NCI-H2227 treated with DMSO at 0.1 percent for 48 hours (cell line): ENCODE data around the gene PPP3CA.

Experiments
- DNase-seq: peaks from one replicate; lab custom pipeline; 2025; lab: John Stamatoyannopoulos, UW

Gene PPP3CA

DNA sequence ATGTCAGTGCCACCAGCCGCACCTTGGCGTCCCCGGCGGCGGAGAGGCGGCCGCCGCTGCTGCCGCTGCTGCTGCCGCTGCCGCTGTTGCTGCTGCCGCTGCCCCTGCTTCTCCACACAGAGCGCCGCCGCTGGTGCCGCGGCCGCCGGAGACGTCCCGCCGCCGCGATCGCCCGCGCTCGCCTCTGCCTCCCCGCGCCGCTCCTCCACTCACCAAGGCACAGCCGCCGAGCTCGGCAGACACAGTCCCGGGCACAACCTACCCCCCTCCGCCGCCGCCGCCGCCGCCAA lies at the start of gene PPP3CA:
Gene PPP3CA, minus strand, starts transcription at position 260 of the 290 bp plus-strand sequence.
- DNase-seq: no peak

DNA sequence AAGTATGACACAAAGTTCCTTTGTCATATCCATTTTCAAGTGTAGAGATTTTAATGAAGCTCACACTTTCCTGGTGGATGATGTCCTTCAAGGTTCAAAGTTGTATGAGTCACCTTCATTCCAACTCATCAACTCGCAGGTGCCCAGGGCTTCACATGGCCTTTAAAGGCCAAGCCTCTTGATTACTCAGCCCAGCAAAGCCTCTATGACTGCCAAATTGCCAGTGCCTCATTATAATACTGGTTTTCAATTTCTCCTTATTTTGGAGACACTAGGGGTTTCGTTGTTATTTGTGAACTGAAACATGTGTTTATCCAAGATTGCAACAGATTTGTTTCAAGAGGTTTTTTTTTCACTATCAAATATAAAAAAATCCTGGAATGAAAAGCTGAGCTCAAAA lies 45.9 kb upstream of the PPP3CA start:
- no peak for DNase-seq

DNA sequence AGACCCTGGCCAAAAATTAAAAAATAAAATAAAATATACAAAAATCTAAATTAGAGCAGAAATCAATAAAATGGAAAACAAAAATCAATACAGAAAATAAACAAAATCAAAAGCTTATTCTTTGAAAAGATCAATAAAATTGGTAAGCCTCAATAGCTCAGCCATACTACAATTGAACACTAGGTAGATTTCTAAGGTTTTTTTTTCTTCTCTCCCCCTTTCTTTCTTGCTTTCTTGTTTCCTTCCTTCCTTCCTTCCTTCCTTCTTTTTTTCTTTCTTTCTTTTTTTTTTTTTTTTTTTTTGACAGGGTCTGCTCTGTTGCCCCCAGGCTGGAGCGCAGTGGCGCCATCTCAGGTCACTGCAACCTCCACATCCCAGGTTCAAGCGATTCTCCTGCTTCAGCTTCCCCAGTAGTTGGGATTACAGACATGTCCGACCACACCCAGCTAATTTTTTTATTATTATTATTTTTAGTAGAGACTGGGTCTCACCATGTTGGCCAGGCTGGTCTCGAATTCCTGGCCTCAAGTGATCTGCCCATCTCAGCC lies 23.4 kb upstream of the PPP3CA start:
- no peak for DNase-seq

DNA sequence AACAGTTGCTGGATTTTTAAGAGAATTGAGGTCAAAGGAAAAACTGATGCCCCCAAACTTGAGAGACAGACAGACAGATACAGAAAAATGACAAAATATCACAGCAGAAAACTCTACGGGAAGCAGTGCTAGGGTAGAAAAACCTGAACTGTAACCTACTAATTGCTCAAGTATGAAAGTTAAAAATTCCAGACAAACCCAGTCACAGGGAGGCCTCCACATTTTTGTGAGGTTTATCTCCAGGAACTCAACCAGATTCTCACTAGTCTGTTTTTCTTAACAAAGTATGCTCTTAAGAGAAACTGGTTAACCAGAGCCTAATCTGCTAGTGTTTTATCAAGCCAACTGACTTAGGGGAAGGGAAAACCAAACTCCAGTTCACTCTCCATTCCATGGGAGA lies 19.9 kb upstream of the PPP3CA start:
- no peak for DNase-seq

DNA sequence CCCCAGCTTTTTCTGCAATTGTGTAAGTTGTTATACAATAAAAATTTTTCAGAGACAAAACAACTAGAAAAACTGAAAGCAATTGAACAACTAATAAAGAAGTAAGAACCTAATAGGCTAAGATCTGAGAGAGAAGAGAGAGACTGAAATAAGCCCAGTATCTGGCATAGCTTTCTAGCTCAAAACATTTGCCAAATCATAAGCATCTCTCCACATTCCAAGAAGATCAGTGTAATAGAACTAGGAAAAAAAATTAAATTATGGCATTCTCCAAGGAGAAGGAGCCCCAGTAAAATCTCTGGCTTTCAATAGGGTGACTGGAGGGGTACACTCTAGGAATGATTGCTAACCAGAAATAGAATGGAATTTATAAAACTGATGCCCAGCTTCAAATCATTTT lies 19.0 kb upstream of the PPP3CA start:
- DNase-seq: no peak

DNA sequence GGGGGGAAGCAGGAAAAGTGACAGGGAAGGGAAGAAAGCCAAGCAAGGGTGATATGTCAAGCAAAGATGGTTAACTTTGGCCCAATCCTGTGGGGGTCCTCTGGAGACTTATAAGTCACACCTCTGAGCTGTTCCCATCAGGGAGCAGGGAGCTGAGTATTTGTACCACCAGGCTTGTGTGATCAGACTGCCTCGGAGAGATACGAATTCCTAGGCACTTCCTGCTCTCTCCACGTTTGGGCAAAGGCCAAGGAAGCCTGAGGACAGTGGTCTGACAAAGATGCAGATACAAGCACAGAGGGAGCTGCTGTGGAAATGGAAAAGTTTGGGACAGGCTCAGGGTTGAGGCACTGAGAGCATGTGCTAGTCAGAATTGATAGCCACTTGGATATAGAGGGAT lies 10.4 kb upstream of the PPP3CA start:
- DNase-seq: no peak

DNA sequence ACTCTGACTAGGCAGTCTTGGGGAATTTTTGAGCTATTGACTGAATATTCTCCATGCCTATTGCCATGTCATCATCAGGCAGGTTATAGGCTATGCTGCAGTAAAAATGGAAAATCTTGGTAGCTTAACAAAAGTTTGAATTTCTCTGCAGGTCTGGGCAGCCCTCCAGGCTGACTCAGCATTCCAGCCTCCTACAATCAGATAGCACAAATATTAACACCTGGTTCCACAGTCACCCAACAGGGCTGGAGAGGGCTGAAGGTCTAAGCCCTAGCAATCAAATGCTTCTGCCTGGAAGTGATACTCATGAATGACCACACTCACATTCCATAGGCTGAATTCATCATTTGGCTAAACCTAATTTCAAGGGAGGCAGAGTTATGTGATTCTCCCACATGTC lies 9.6 kb upstream of the PPP3CA start:
- DNase-seq: no peak

DNA sequence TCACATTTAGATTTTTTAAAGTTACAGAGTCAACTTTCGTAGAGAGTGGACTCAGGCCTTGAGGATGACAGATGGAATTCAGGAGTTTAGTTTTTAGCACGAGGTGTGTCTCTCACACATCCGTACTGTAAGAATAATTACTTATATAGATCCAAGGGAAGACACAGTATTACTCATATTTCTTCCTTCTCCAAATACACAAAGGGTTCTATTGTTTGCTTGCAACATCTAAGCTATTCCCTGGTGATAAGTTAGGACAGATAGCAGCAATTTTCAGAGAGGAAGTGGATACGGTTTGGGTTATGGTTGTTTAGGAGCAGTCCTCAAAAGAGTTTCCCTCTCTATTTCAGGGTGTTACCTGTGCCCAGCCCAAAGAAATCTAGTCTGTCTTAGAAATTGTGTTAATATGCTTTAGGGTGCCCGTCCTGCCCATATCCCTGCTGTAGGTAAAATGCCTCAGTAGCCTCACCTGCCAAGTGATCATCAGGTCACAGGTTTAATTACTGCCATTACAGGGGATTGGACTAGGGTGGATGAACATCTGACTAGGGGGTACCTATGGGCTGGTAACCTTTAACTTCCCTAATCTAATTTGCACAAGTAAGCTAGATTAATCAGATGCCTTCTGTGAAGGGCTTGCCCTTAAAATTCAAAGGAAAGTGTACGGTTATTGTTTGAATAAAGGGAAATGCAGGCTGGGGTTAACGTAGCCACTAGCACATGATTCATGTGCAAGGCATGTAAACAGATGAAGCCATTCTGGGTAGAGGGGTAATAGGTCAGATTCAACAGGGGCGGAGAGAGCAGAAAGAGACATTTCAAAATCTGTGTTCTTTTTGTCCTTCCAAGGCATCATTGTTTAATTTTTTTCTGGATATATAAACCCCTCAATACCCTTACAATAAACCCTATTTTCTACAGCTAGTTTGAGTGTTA lies 8.7 kb upstream of the PPP3CA start:
- no peak for DNase-seq

DNA sequence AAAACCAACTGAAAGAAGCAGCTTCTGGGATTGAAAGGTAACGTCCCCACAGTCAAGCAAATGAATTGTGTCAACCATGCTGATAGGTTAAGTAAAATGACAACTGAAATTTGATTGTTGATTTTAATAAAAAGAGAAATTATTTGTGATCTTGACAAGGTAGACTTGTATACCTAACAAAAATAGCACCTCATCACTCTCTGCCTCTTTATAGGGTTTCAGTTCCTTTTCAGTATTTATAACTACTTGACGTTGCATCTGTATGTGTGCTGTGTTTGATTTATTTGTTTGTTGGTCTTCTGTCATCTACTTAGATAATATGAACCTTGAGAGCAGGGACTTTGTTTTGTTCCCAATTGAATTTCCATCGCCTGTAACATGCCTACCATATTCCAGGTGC lies 7.9 kb upstream of the PPP3CA start:
- no peak for DNase-seq

DNA sequence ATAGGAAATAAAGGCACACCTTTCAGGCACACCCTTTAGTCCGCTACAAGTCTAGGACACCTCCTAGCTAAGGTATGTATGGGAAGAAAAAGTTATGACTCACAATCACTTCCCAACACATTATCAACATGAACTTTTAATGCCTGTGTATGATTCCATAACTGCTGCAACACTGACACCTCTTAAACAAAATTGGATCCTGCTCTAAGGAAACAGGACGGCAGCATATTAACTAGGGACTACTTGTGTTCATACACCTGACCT lies 2.4 kb upstream of the PPP3CA start:
- no peak for DNase-seq

DNA sequence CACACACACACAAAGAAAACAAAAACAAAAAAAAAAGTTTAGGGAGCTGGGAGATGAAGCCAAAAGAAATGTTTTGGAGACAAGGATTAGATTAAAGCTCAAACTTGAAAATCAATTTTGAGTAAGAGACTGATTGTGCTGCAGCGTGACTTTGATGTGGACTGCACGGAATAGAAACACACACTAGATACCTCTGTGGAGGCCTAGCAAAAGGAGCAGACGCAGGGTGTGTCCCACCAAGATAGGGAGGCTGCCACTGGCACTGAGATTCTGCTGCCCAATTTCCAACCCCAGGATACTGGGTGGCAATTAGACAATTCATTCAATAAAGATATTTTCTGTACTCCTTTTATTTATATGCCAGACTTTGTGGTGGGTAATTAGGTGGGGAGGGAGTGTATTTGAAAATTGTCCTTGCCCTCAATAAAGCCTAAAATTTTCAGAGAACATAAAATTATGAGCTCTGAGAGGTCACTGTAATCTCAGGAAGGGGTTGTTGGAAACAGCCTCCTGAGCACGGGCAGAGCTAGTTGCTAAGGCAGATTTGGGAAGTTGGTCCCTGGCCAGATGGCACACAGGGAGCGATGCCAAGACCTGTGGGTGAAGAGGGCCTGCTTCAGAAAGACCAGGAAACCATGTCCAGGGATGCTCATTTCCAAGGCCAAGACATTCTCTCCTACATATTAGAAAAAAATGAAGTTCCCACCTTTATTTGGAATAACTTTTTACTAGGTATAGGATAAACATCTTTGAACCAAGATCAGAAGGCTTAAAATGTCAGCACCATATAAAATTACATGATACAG lies 1.9 kb upstream of the PPP3CA start:
- no peak for DNase-seq

DNA sequence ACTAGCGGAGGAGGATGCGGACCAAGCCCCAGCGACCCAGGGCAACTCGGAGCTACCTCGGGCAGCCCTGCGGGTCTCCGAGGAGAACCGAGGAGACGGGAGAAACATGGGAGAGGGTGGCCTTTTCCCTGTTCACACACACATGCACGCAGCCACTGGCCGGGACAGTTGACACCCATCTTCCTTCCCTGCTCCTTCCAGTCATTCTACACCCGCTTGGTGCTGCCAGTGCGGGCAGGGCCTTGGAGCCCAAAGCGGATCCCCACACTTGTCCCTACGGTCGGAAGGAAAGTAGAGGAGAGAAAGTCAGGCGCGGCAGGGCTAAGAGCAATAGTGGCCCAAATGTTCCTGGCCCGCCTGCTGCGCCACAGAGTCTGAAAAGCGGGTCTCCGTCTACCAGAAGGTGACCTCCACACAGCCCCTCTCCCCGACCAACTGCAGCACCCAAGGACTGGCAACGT lies 1.1 kb upstream of the PPP3CA start:
- DNase-seq: no peak

DNA sequence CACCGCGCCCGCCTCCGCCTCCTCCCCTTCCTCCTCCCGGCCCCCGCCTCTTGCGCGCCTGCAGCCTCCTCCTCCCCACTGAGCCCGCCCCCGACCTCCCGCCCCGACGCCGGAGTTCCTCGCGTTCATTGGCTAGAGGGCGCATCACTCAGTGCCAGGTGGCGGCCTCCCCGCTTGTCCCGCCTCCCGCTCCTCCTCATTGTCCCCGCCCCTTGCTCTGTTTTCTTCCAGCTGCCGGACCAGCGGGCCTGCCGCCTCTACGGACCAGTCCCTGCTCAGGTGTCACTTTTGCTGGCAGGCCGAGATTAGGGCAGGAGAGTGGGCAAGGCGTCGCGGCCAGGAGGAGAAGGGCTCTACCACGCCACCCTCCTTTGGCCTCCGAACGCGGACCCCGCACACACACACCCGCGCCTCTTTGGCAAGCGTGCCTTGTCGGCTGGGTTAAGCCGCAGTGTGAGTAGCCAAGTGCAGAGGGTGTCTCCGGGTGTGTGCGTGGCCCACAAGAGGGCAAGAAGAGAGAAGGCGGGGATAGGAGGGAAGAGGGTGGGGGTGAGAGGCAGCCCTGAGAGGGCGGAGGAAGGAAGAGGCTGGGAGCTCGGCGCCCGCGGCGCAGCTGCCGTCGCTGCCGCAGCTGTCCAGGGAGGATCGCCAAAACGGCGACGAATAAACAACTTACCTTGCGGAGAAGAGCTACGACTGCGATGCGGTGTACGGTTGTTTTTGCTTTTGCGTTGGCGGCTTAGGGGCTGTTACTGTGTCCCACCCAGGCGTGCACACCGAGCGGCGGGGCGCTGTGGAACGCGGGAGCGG lies 436 bp upstream of the PPP3CA start:
- peak; percentile 80 for DNase-seq

DNA sequence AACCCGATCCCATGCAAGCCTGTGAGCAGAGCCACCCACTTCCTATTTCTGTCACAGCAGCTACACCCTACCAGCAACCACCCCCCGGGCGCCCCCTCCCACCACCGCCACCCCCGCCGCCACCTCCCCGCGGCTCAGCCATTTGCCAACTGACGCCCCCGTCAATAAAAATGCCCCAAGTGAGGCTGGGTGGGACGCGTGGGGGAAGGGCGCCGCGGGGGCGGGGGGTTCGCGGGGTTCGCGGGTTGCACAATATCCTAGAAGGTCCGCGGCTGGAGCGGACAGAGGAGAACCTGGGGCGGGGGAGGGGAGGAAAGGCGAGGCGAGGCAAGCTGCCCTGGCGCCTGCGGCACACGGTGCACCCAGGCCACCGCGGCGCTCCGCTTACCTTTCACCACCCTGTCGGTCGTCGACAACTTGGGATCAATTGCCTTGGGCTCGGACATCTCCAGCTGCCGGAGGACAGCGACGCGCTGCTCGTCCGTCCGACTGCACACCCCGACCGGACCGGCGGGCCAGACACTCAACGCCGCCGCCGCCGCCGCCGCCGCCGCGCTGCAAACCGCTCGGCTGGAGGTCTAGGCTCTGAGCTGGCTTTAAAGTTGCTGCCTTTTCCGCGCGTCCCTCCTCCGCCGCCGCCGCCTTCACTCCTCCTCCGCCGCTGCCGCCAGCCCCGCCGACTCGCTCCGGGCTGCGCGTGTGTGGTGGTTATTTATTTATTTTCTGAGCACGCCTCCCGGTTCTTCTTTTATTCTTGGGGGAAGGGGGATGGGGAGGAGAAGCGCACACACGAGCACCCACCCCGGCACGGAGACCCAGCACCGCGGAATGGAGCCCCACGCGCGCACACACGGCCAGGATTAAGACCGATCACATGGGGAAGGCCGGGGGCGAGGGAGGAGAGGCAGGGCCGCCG lies 717 bp downstream of the PPP3CA start:
- peak; percentile 63 for DNase-seq

DNA sequence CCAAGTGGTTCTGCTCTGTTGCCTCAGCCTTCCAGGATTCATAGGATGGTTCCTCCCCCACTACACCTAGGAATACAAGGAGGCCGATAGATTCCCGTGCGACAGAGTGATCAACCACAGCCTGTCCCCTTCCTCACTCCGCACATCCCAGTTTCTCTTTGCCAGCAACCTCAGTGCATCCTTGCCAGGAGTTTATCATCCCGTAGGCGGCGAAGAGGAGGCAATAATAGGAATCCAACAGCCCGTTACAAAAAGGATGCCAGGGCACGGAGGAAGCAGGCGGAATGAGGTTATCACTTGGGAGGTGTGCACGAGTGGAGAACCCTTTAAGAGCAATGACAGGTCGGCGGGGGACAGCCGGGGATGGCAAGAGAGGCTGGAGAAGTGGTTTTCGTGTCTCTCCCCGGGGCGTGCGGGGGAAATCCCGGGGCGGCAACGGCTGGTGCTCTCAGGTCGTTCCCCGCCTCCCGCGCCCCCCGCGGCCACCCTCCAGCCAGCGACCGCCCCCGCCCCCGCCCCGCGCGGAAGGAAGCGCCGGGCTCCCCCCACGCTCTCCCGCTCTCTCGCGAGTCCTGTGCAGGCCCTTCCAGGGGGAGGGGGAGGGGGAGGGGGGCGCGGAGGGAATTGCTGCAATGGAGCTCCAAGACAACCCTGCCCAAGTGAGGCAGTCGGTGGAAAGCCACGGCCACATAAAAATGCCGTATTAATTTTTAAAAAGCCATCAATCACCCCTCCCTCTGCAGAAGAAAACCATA lies 1.6 kb downstream of the PPP3CA start:
- DNase-seq: peak; percentile 35

DNA sequence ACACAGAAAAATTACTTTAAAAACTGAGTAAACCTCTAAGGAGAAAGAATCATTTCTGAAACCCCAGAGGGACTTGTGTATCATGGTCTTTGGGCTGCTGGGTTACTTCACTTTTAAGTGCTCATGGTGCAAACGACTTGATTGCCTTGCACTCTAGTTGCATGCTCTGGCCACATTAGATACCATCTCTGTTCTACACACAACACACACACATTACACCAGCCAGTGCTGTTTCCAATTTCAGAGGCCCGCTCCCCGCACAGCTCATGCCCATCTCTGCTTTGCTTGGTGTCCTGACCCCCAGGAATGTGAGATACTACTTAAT lies 2.1 kb downstream of the PPP3CA start:
- DNase-seq: no peak

DNA sequence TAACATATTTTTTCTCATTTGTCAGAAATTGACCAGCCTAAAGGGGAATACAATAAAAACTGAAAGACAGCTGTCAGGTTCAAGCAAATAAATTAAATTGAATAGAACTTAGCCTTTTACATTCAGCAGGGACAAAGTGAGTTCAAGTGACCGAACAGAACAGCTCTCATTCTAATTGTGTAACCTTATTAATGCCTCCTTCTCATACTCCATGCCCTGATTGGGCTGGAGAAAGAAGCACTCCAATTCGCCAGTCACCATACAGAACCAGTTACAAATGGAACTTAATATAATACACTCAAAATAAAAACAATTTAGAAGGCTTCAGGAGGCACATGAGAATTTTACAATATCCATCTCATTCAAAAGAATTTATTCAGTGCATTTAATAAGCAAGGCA lies 8.0 kb downstream of the PPP3CA start:
- no peak for DNase-seq

DNA sequence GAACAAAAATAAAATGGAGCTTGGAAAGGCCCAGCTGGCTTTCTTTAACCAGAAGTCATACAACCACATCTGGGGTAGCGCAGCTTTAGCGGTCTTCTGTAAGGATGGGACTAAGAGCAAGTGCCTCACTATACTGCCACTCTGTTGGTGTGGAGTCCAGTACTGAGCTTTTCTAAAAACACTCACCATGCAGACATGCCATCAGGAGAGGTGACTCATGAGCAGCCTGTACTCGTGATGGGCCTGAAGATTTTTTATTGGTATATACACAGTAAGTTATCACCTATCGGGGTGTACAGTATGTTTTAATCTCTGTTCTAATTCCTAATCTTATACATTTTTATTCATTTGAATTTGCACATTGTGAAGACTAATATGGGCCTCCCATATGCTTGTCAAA lies 9.6 kb downstream of the PPP3CA start:
- DNase-seq: no peak

DNA sequence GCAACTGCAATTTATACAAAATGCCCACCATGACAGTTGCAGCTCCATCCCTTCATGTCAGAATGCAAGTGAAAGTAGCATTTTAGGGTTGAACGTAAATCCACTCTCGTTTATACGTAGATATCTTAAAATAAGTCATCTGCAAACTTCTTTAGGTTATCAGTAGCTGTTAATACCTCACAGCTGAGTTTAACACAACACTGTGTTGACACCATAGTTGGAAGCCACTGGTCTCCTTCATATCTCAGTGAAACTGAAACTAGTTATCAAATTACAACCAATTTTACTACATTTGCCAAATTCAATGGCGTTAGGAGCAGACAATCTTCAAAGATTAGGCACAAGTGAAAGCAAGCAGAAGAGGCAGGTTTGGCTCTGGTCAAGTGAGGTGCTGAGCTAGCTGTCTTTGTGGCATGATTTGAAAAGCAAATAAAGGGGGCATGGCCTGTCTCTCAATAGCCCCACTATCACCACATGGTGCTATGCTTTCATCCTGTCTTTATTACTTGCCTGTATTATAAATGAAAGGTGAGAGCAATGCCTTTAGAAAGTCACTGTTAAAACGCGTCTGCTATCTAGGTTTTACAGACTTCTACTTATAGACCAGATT lies 12.3 kb downstream of the PPP3CA start:
- peak; percentile 16 for DNase-seq

DNA sequence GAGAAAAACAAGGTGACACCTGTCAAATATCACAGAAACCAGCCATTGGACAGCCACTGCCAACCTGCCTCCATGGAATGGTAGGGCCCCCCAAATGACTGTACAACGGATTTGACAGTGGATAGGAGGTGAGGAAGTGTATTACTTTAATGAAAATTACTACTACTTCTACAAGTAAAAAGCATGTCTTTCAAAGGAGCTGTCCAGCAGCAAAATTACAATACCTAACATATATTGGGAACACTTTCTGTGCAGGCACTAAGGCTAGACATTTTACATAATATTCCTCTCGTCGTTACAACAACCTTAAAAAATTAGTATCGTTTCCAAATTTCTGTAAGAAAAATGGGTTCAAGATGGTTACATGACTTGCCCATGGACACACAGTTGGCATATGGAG lies 14.9 kb downstream of the PPP3CA start:
- DNase-seq: no peak
